H1 (cell line): ENCODE results near the gene CALHM3. TPM values are rescaled to one million over a fixed set of nuclear protein-coding genes. Genes with fewer than 3 reads are reported as not detected.

ENCODE experiments used
- CTCF ChIA-PET: fragments of 300-600 bp; sonication (Branson Sonifier 250); formaldehyde crosslinking; loops from one replicate; lab custom pipeline; 2021; ENCODE audit not compliant: partially characterized antibody; lab: Charles Lee
- POLR2A ChIA-PET: fragments of 300-600 bp; sonication (Branson Sonifier 250); formaldehyde crosslinking; loops from one replicate; lab custom pipeline; 2021; ENCODE audit warnings: inconsistent platforms; ENCODE audit not compliant: partially characterized antibody; lab: Charles Lee
- DNase-seq, 2 experiments: peaks; one replicate each; pipeline versions ENCODE4 v3.0.0 to v3.0.0-alpha.2; 2010 to 2022; ENCODE audit warnings: low spot score in 2 of 2, low read depth in 1 of 2, mixed read lengths in 1 of 2
- FAIRE-seq: peaks from 2 replicates; lab custom pipeline; 2011; peaks lifted over from hg19 to GRCh38; lab: Jason Lieb, UNC
- H2AFZ ChIP-seq: 2 replicates; pipeline ENCODE4 v1.8.1; 2012; ENCODE audit warnings: low read length, inconsistent platforms
- H2AK5ac ChIP-seq: 2 replicates; pipeline ENCODE4 v1.6.1; 2013; ENCODE audit warnings: low read depth, low read length
- H2BK120ac ChIP-seq: replicated peaks from 2 replicates; pipeline ENCODE3; 2013; ENCODE audit warnings: low read depth, low read length, inconsistent platforms
- H2BK12ac ChIP-seq: 2 replicates; pipeline ENCODE4 v1.6.1; 2013; ENCODE audit warnings: low read depth, low read length
- H2BK15ac ChIP-seq: 2 replicates; pipeline ENCODE4 v1.6.1; 2013; ENCODE audit warnings: low read length
- H2BK20ac ChIP-seq: 2 replicates; pipeline ENCODE4 v1.6.1; 2013; ENCODE audit warnings: low read length
- H2BK5ac ChIP-seq: 2 replicates; pipeline ENCODE4 v1.6.1; 2013; ENCODE audit warnings: low read depth, low read length
- H3K14ac ChIP-seq: 2 replicates; pipeline ENCODE4 v1.6.1; 2013; ENCODE audit warnings: inconsistent platforms; ENCODE audit not compliant: insufficient read length
- H3K18ac ChIP-seq: 2 replicates; pipeline ENCODE4 v1.6.1; 2013; ENCODE audit warnings: low read length; ENCODE audit errors: extremely low read depth
- H3K23ac ChIP-seq: 2 replicates; pipeline ENCODE4 v1.6.1; 2013; ENCODE audit warnings: inconsistent platforms; ENCODE audit not compliant: insufficient read length
- H3K23me2 ChIP-seq: 2 replicates; pipeline ENCODE4 v1.6.1; 2013; ENCODE audit warnings: low read depth, low read length
- H3K27ac ChIP-seq: 2 replicates; pipeline ENCODE4 v1.6.1; 2011; ENCODE audit warnings: low read depth, low read length, inconsistent platforms
- H3K27me3 ChIP-seq, 4 experiments: replicated peaks in 1 of 4; 1 replicate in 1 of 4; 2 replicates in 3 of 4; pipeline versions ENCODE4 v1.6.1 to v1.8.1; 2011 to 2013; ENCODE audit warnings: low read length in 3 of 4, mild to moderate bottlenecking in 3 of 4, inconsistent platforms in 2 of 4, mixed read lengths in 2 of 4, moderate library complexity in 1 of 4; ENCODE audit not compliant: control insufficient read depth in 3 of 4, insufficient read depth in 3 of 4; ENCODE audit errors: extremely low read depth in 1 of 4
- H3K36me3 ChIP-seq, 4 experiments: 2 replicates each; pipeline versions ENCODE4 v1.6.1 to v1.8.1; 2011 to 2013; ENCODE audit warnings: mild to moderate bottlenecking in 4 of 4, low read length in 3 of 4, moderate library complexity in 2 of 4, control low read depth in 1 of 4, inconsistent platforms in 1 of 4; ENCODE audit not compliant: insufficient read depth in 4 of 4, control insufficient read depth in 2 of 4
- H3K4ac ChIP-seq: replicated peaks from 2 replicates; pipeline ENCODE3; 2013; ENCODE audit warnings: low read length, low read depth, mixed read lengths, inconsistent platforms; ENCODE audit not compliant: insufficient read length
- H3K4me1 ChIP-seq, 4 experiments: replicated peaks in 1 of 4; 1 replicate in 1 of 4; 2 replicates in 3 of 4; pipeline versions ENCODE4 v1.6.1 to v1.8.1; 2011 to 2013; ENCODE audit warnings: low read length in 3 of 4, inconsistent platforms in 2 of 4, mixed read lengths in 1 of 4; ENCODE audit not compliant: insufficient read depth in 4 of 4, control insufficient read depth in 3 of 4
- H3K4me2 ChIP-seq, 2 experiments: 2 replicates each; pipeline versions ENCODE4 v1.6.1 to v1.8.1; 2011 to 2013; ENCODE audit warnings: low read depth in 2 of 2, low read length in 2 of 2, control low read depth in 1 of 2, inconsistent platforms in 1 of 2, mild to moderate bottlenecking in 1 of 2; ENCODE audit not compliant: insufficient read depth in 1 of 2
- H3K4me3 ChIP-seq, 4 experiments: fragments of 200-600, 300-600 bp in 1 of 4; sonication (generic), shearing (Covaris generic), sonication (Bioruptor Twin) in 1 of 4; 2 replicates each; pipeline versions ENCODE4 v1.5.1 to v1.8.1; 2011 to 2016; ENCODE audit warnings: low read length in 4 of 4, low read depth in 3 of 4, control low read depth in 2 of 4, inconsistent platforms in 2 of 4, mild to moderate bottlenecking in 2 of 4, mixed read lengths in 1 of 4, moderate library complexity in 1 of 4; ENCODE audit not compliant: insufficient read depth in 2 of 4; ENCODE audit errors: extremely low read depth in 1 of 4
- H3K56ac ChIP-seq: replicated peaks from 2 replicates; pipeline ENCODE3; 2013; ENCODE audit warnings: low read depth, mild to moderate bottlenecking, mixed read lengths, low read length, inconsistent platforms; ENCODE audit not compliant: insufficient read length
- H3K79me1 ChIP-seq: 2 replicates; pipeline ENCODE4 v1.6.1; 2013; ENCODE audit warnings: low read depth, low read length, control low read depth
- H3K79me2 ChIP-seq, 2 experiments: 2 replicates each; pipeline versions ENCODE4 v1.6.1 to v1.8.1; 2012 to 2013; ENCODE audit warnings: low read length in 2 of 2, mild to moderate bottlenecking in 2 of 2, inconsistent platforms in 1 of 2; ENCODE audit not compliant: insufficient read depth in 2 of 2, control insufficient read depth in 1 of 2
- H3K9ac ChIP-seq, 4 experiments: replicated peaks in 1 of 4; 1 replicate in 1 of 4; 2 replicates in 3 of 4; pipeline versions ENCODE4 v1.6.1 to v1.8.1; 2011 to 2013; ENCODE audit warnings: low read depth in 3 of 4, low read length in 3 of 4, control low read depth in 2 of 4, mild to moderate bottlenecking in 2 of 4, moderate library complexity in 2 of 4, inconsistent platforms in 1 of 4; ENCODE audit errors: extremely low read depth in 1 of 4
- H3K9me3 ChIP-seq, 2 experiments: 2 replicates each; pipeline versions ENCODE4 v1.6.1 to v1.8.1; 2012 to 2013; ENCODE audit warnings: mild to moderate bottlenecking in 2 of 2, moderate library complexity in 2 of 2, control low read depth in 1 of 2, inconsistent platforms in 1 of 2, low read depth in 1 of 2, low read length in 1 of 2, mixed read lengths in 1 of 2; ENCODE audit not compliant: insufficient read depth in 2 of 2
- H4K20me1 ChIP-seq, 2 experiments: replicated peaks in 1 of 2; 2 replicates each; pipeline versions ENCODE3 to v1.8.1; 2011 to 2013; ENCODE audit warnings: inconsistent platforms in 2 of 2, low read length in 2 of 2, mild to moderate bottlenecking in 1 of 2; ENCODE audit not compliant: insufficient read depth in 2 of 2, control insufficient read depth in 1 of 2
- H4K5ac ChIP-seq: 2 replicates; pipeline ENCODE4 v1.6.1; 2013; ENCODE audit warnings: low read length, low read depth, mixed read lengths, inconsistent platforms; ENCODE audit not compliant: insufficient read length
- H4K8ac ChIP-seq: 2 replicates; pipeline ENCODE4 v1.8.0; 2013; ENCODE audit warnings: mild to moderate bottlenecking, moderate library complexity, low read length, inconsistent platforms; ENCODE audit not compliant: insufficient read depth; ENCODE audit errors: extremely low read depth
- H4K91ac ChIP-seq: replicated peaks from 2 replicates; pipeline ENCODE3; 2013; ENCODE audit warnings: low read length, mixed read lengths, inconsistent platforms; ENCODE audit not compliant: insufficient read length
- CBX5 ChIP-seq: fragments of 300-800, 300-1000 bp; sonication (generic); IDR thresholded peaks from 2 replicates; pipeline ENCODE4 v1.7.1; 2016; ENCODE audit warnings: antibody characterized with exemption, low read length, low read depth
- CHD1 ChIP-seq: IDR thresholded peaks from 2 replicates; pipeline ENCODE4 v1.6.1; 2012; ENCODE audit warnings: low read depth, low read length, improper control_type of control experiment
- EP300 ChIP-seq, 2 experiments: IDR thresholded peaks; 1 replicate in 1 of 2; 2 replicates in 1 of 2; pipeline ENCODE4 v1.6.1; 2011 to 2012; ENCODE audit warnings: low read depth in 2 of 2, low read length in 2 of 2, mild to moderate bottlenecking in 2 of 2, borderline replicate concordance in 1 of 2, inconsistent platforms in 1 of 2, moderate library complexity in 1 of 2
- FOSL1 ChIP-seq: IDR thresholded peaks from 2 replicates; pipeline ENCODE4 v1.6.1; 2011; ENCODE audit warnings: mild to moderate bottlenecking, low read depth, low read length, moderate library complexity; ENCODE audit not compliant: insufficient read depth
- GABPA ChIP-seq: IDR thresholded peaks from 2 replicates; pipeline ENCODE4 v1.6.1; 2011; ENCODE audit warnings: mild to moderate bottlenecking, low read length, moderate library complexity, borderline replicate concordance; ENCODE audit not compliant: insufficient read depth
- HDAC2 ChIP-seq, 2 experiments: fragments of 300-600 bp in 1 of 2; sonication (generic) in 1 of 2; IDR thresholded peaks; 2 replicates each; pipeline ENCODE4 v1.6.1; 2011 to 2012; ENCODE audit warnings: low read depth in 2 of 2, low read length in 2 of 2, mild to moderate bottlenecking in 2 of 2, moderate library complexity in 2 of 2, borderline replicate concordance in 1 of 2, inconsistent platforms in 1 of 2
- KDM1A ChIP-seq: fragments of 200-600, 300-600 bp; sonication (generic); IDR thresholded peaks from 2 replicates; pipeline ENCODE4 v1.7.1; 2016; ENCODE audit warnings: mild to moderate bottlenecking, low read length, borderline replicate concordance
- KDM5A ChIP-seq: fragments of 200-600 bp; IDR thresholded peaks from 2 replicates; pipeline ENCODE4 v1.7.1; 2012; ENCODE audit warnings: mild to moderate bottlenecking, low read length, inconsistent platforms, mixed read lengths
- NANOG ChIP-seq: IDR thresholded peaks from 2 replicates; pipeline ENCODE4 v1.6.1; 2011; ENCODE audit warnings: low read length, low read depth, mild to moderate bottlenecking, inconsistent platforms; ENCODE audit not compliant: insufficient read depth, poor library complexity, severe bottlenecking
- NRF1 ChIP-seq: IDR thresholded peaks from 2 replicates; pipeline ENCODE4 v1.6.1; 2011; ENCODE audit warnings: mild to moderate bottlenecking, low read depth, low read length, improper control_type of control experiment
- SIRT6 ChIP-seq: IDR thresholded peaks from one replicate; pipeline ENCODE4 v1.7.1; 2012; ENCODE audit warnings: low read length, inconsistent platforms
- SP4 ChIP-seq: IDR thresholded peaks from 2 replicates; pipeline ENCODE4 v1.6.1; 2012; ENCODE audit warnings: low read length, inconsistent platforms
- TBP ChIP-seq: IDR thresholded peaks from 2 replicates; pipeline ENCODE4 v1.6.1; 2011; ENCODE audit warnings: low read depth, low read length, improper control_type of control experiment
- ZNF274 ChIP-seq: IDR thresholded peaks from 2 replicates; pipeline ENCODE4 v1.7.0; 2012; ENCODE audit warnings: low read length, borderline replicate concordance; ENCODE audit errors: extremely low read depth
- WGBS, 2 experiments: shearing (Covaris generic) in 1 of 2; methylation state at CpG; one replicate each; pipeline versions ENCODE4 v1.1.6 to v1.1.7; 2013 to 2015; ENCODE audit warnings: low lambda C conversion rate in 2 of 2, mixed read lengths in 2 of 2, inconsistent platforms in 1 of 2, low coverage in 1 of 2, missing lambda C conversion rate in 1 of 2; ENCODE audit not compliant: insufficient replicate concordance in 2 of 2, insufficient coverage in 1 of 2, insufficient read length in 1 of 2; ENCODE audit errors: extremely low coverage in 1 of 2, missing lambda C conversion rate in 1 of 2; 5-methylcytosine and 5-hydroxymethylcytosine counted together
- polyA plus RNA-seq, 7 experiments: library from polyadenylated mRNA; depleted of rRNA in 3 of 7; stranded (reverse) in 5 of 7; unstranded in 2 of 7; fragments of >200 nt in 5 of 7; fragments of 200-250 nt in 2 of 7; gene quantifications; 1 replicate in 5 of 7; 2 replicates in 1 of 7; 4 replicates in 1 of 7; pipeline versions ENCODE4 v1.2.1 to v1.2.3, GENCODE V29; 2011 to 2013; ENCODE audit warnings: missing spikeins in 2 of 7, mixed read lengths in 2 of 7
- total RNA-seq: library from RNA; stranded (reverse); fragmentation: NEBNext Ultra II Directional; extraction: Animal tissue kit (Norgen Biotek cat#: 25700); gene quantifications from 2 replicates; pipeline ENCODE4 v1.2.1, GENCODE V29; 2021

The CALHM3 gene
- total and polyA plus RNA-seq, 2 of the 8 experiments (the other 6 are each of a cell fraction or from before 2014, with no cell fraction given) = 0.17 to 0.60 TPM

- Histone ChIP-seq H3K14ac (no peak overlapping the region), H3K4me3 (no peak overlapping the region), H3K9ac (no peak overlapping the region), H2AK5ac (no peak overlapping the region), H4K20me1 (no peaks in the 10 kb centered on the region), H3K27ac (no peak overlapping the region), H3K4ac (peak overlapping the region; percentile 38), H3K4me1 (peaks cover 0 to 8% (median 7%) of the 10 kb centered on the region in 4 experiments; a peak in 4 of 7 replicates), H3K36me3 (no peaks in the 10 kb centered on the region)
- no peak for TF ChIP-seq FOSL1
- no peak for TF ChIP-seq TBP
- no peak for TF ChIP-seq CBX5
- no peak for TF ChIP-seq KDM1A
- no peak for TF ChIP-seq HDAC2 (IDR thresholded peaks at IDR 0.05; ENCODE audit: borderline replicate concordance in 1 of 2, low read depth in 2 of 2, low read length in 2 of 2)
- TF ChIP-seq GABPA = no peak
- TF ChIP-seq ZNF274 = no peak
- no peak for TF ChIP-seq SIRT6
- no peak for TF ChIP-seq NRF1
- TF ChIP-seq CHD1 = no peak
- TF ChIP-seq SP4 = no peak
- no peak for TF ChIP-seq EP300 (IDR thresholded peaks at IDR 0.05; ENCODE audit: borderline replicate concordance in 1 of 2, low read depth in 2 of 2, low read length in 2 of 2)
- TF ChIP-seq NANOG = no peak
- no peak for TF ChIP-seq KDM5A
- TF ChIP-seq, all 59 proteins: peak for 0
- H3K9me3 ChIP-seq = no peaks in the 10 kb centered on the region
- H3K23me2 ChIP-seq = no peaks in the 10 kb centered on the region
- FAIRE-seq (no peak), DNase-seq (no peak)
- no peaks in the 10 kb centered on the region for H3K27me3 ChIP-seq
- ChIA-PET POLR2A (no interaction called here), CTCF (interaction anchor here (0.6 to 6.0 kb wide), 8 partner anchors 11 to 43 kb away, joined by 3 to 39 read pairs (median 6); no protein-coding TSS in a partner anchor)
- no peak overlapping the region for H3K4me2 ChIP-seq
- H3K18ac ChIP-seq = no peak overlapping the region
- H4K5ac ChIP-seq = no peak overlapping the region
- H2AFZ ChIP-seq = no peak overlapping the region
- no peaks in the 10 kb centered on the region for H3K79me2 ChIP-seq
- WGBS, 2 experiments = 89% methylated on average over 4 of the region's 4 CpGs; no CpG with 5 or more reads in 1 of the 2 experiments
- no peaks in the 10 kb centered on the region for H3K79me1 ChIP-seq
- H2BK12ac ChIP-seq = no peak overlapping the region
- H2BK5ac ChIP-seq = no peak overlapping the region
- H2BK120ac ChIP-seq = no peak overlapping the region
- H2BK20ac ChIP-seq = no peak overlapping the region
- no peak overlapping the region for H4K91ac ChIP-seq
- no peak overlapping the region for H2BK15ac ChIP-seq
- no peak overlapping the region for H3K56ac ChIP-seq
- H4K8ac ChIP-seq = 0 out of 2 replicates have a peak overlapping the region, but pooled peaks have one; percentile 3
- H3K23ac ChIP-seq = no peak overlapping the region
Observed at GRCh38 chr10:103459615-103460014, 19.4 kb downstream of the CALHM3 start.
